Sigmoid colon (tissue), 7 donors: ENCODE results near the gene TPPP2. TPM values are rescaled to one million over a fixed set of nuclear protein-coding genes. Genes with fewer than 3 reads are reported as not detected.

Experiments
- DNase-seq: peaks from one replicate; pipeline ENCODE4 v3.0.0-alpha.2; 2019
- H3K27ac ChIP-seq, 4 donors: fragments of 200-600 bp; sonication (generic); one replicate each; pipeline ENCODE4 v1.5.1; 2016 to 2019; ENCODE audit warnings: mild to moderate bottlenecking in 1 of 4
- H3K27me3 ChIP-seq, 3 donors: fragments of 200-600 bp; sonication (generic); one replicate each; pipeline ENCODE4 v1.5.1; 2019; ENCODE audit warnings: mild to moderate bottlenecking in 1 of 3
- H3K36me3 ChIP-seq, 4 donors: fragments of 200-600 bp; sonication (generic); one replicate each; pipeline ENCODE4 v1.5.1; 2016 to 2019
- H3K4me1 ChIP-seq, 4 donors: fragments of 200-600 bp; sonication (generic); one replicate each; pipeline ENCODE4 v1.5.1; 2017 to 2019
- H3K4me3 ChIP-seq, 4 donors: fragments of 200-600 bp; sonication (generic); one replicate each; pipeline ENCODE4 v1.5.1; 2017 to 2019; ENCODE audit warnings: mild to moderate bottlenecking in 2 of 4, moderate library complexity in 1 of 4
- H3K9me3 ChIP-seq, 4 donors: fragments of 200-600 bp in 3 of 4; sonication (generic) in 3 of 4; one replicate each; pipeline versions ENCODE4 v1.5.1 to v1.6.1; 2013 to 2019
- CTCF ChIP-seq, 4 experiments: fragments of 450-650 bp in 3 of 4; fragments of 200-600 bp in 1 of 4; IDR thresholded peaks; one replicate each; pipeline ENCODE4 v1.5.1; 2016 to 2019; ENCODE audit warnings: antibody characterized with exemption in 4 of 4, mild to moderate bottlenecking in 3 of 4, moderate library complexity in 2 of 4
- EP300 ChIP-seq, 4 donors: sonication (generic); formaldehyde crosslinking; IDR thresholded peaks; one replicate each; pipeline ENCODE4 v1.6.1; 2017; ENCODE audit warnings: antibody characterized with exemption in 4 of 4
- POLR2A ChIP-seq, 2 donors: fragments of 450-650 bp; IDR thresholded peaks; one replicate each; pipeline ENCODE4 v1.6.1; 2016; ENCODE audit warnings: antibody characterized with exemption in 2 of 2, mild to moderate bottlenecking in 2 of 2, moderate library complexity in 2 of 2
- POLR2AphosphoS5 ChIP-seq, 4 donors: sonication (generic); formaldehyde crosslinking; IDR thresholded peaks; one replicate each; pipeline ENCODE4 v1.6.1; 2017; ENCODE audit warnings: antibody characterized with exemption in 4 of 4
- WGBS, 2 donors: extraction: QIAGEN DNeasy Blood & Tissue Kit; methylation state at CpG; one replicate each; pipeline ENCODE4 v1.1.7; 2013; 5-methylcytosine and 5-hydroxymethylcytosine counted together
- intact Hi-C: fragments of 100-400 bp; cut with DNase I; formaldehyde crosslinking; loops from one replicate; pipeline ENCODE4 v1.15.1; 2023
- polyA plus RNA-seq, 3 donors: library from polyadenylated mRNA; stranded (reverse); fragments of 200-250 nt; gene quantifications; one replicate each; pipeline ENCODE4 v1.2.3, GENCODE V29; 2013
- total RNA-seq, 4 donors: library from RNA; depleted of rRNA; stranded (reverse); fragments of >200 nt; gene quantifications; one replicate each; pipeline ENCODE4 v1.1.0, GENCODE V29; 2016
- donor health status: healthy with polysubstance abuse.
- donor health status: Bipolar disorder and iron deficiency.
- donor health status: healthy.

TPPP2 gene
- total and polyA plus RNA-seq, 7 donors: 0.36 TPM; not detected in 6

GRCh38 chr14:21081521-21082142 lies 51.6 kb downstream of the TPPP2 start:
- no peak overlapping the region for H3K4me3 ChIP-seq
- no peak for DNase-seq
- H3K27ac ChIP-seq: no peak overlapping the region
- peaks cover 0 to 18% (median 14%) of the 10 kb centered on the region in 4 donors for H3K4me1 ChIP-seq
- H3K9me3 ChIP-seq: no peaks in the 10 kb centered on the region
- H3K36me3 ChIP-seq: peaks cover 22 to 100% (median 55%) of the 10 kb centered on the region in 4 donors
- intact Hi-C loops: no loop called here
- no peaks in the 10 kb centered on the region for H3K27me3 ChIP-seq
- 90% methylated on average over 30 of the region's 30 CpGs for WGBS, 2 donors
- no peak for TF ChIP-seq POLR2A (IDR thresholded peaks at IDR 0.05)
- no peak for TF ChIP-seq CTCF (IDR thresholded peaks at IDR 0.05)
- no peak for TF ChIP-seq EP300 (IDR thresholded peaks at IDR 0.05)
- no peak for TF ChIP-seq POLR2AphosphoS5 (IDR thresholded peaks at IDR 0.05)

Other genes starting within 250 kb of the TPPP2 start
- gene RNASE6, start 248.9 kb upstream of the TPPP2 start, total RNA-seq: 10 to 100 TPM; 10.2 to 25.0 (median 19.2) TPM
- 10 to 100 TPM in 2 of 3 donors, 1 to 10 TPM in 1; 9.6 to 46.2 (median 45.9) TPM for gene RNASE6, start 248.9 kb upstream of the TPPP2 start, polyA plus RNA-seq
- 100 to 1,000 TPM; 148 to 581 (median 428) TPM for gene RNASE1, start 227.4 kb upstream of the TPPP2 start, total RNA-seq
- 100 to 1,000 TPM; 111 to 584 (median 192) TPM for gene RNASE1, start 227.4 kb upstream of the TPPP2 start, polyA plus RNA-seq
- gene RNASE3, start 138.8 kb upstream of the TPPP2 start, total RNA-seq: 1 to 10 TPM in 1 of 4 donors, not detected in 3; 2.6 TPM
- not detected for gene RNASE3, start 138.8 kb upstream of the TPPP2 start, polyA plus RNA-seq
- gene RNASE2, start 74.7 kb upstream of the TPPP2 start, total RNA-seq: 10 to 100 TPM in 1 of 4 donors, 1 to 10 TPM in 2, not detected in 1; 2.1 to 14.3 (median 2.9) TPM
- 1 to 10 TPM in 2 of 3 donors, not detected in 1; 3.1 to 3.2 TPM for gene RNASE2, start 74.7 kb upstream of the TPPP2 start, polyA plus RNA-seq
- gene METTL17, start 40.2 kb upstream of the TPPP2 start, total RNA-seq: 100 to 1,000 TPM in 1 of 4 donors, 10 to 100 TPM in 3; 72.9 to 103 (median 90.0) TPM
- gene METTL17, start 40.2 kb upstream of the TPPP2 start, polyA plus RNA-seq: 10 to 100 TPM; 24.0 to 76.4 (median 25.2) TPM
- gene SLC39A2, start 30.9 kb upstream of the TPPP2 start, total RNA-seq: not detected
- 1 to 10 TPM in 1 of 3 donors, not detected in 2; 1.2 TPM for gene SLC39A2, start 30.9 kb upstream of the TPPP2 start, polyA plus RNA-seq
- gene NDRG2, start 5.2 kb upstream of the TPPP2 start, total RNA-seq: 100 to 1,000 TPM; 184 to 276 (median 235) TPM
- 100 to 1,000 TPM; 114 to 199 (median 141) TPM for gene NDRG2, start 5.2 kb upstream of the TPPP2 start, polyA plus RNA-seq
- not detected for gene RNASE13, start 4.6 kb downstream of the TPPP2 start, total RNA-seq
- gene RNASE13, start 4.6 kb downstream of the TPPP2 start, polyA plus RNA-seq: not detected
- not detected for gene RNASE7, start 12.1 kb downstream of the TPPP2 start, total RNA-seq
- under 1 TPM in 1 of 3 donors, not detected in 2; 0.10 TPM for gene RNASE7, start 12.1 kb downstream of the TPPP2 start, polyA plus RNA-seq
- gene RNASE8, start 27.6 kb downstream of the TPPP2 start, total RNA-seq: not detected
- not detected for gene RNASE8, start 27.6 kb downstream of the TPPP2 start, polyA plus RNA-seq
- 10 to 100 TPM; 15.0 to 48.5 (median 17.4) TPM for gene ARHGEF40, start 40.1 kb downstream of the TPPP2 start, total RNA-seq
- 10 to 100 TPM; 12.5 to 26.5 (median 18.0) TPM for gene ARHGEF40, start 40.1 kb downstream of the TPPP2 start, polyA plus RNA-seq
- gene ZNF219, start 68.4 kb downstream of the TPPP2 start, total RNA-seq: 10 to 100 TPM; 38.2 to 89.7 (median 65.0) TPM
- 10 to 100 TPM; 27.6 to 52.9 (median 29.4) TPM for gene ZNF219, start 68.4 kb downstream of the TPPP2 start, polyA plus RNA-seq
- gene TMEM253, start 70.8 kb downstream of the TPPP2 start, total RNA-seq: 1 to 10 TPM in 1 of 4 donors, not detected in 3; 1.1 TPM
- 10 to 100 TPM; 14.1 to 28.4 (median 14.4) TPM for gene TMEM253, start 70.8 kb downstream of the TPPP2 start, polyA plus RNA-seq
- not detected for gene OR5AU1, start 125.8 kb downstream of the TPPP2 start, total RNA-seq
- gene OR5AU1, start 125.8 kb downstream of the TPPP2 start, polyA plus RNA-seq: not detected
- 100 to 1,000 TPM; 365 to 449 (median 404) TPM for gene HNRNPC, start 239.2 kb downstream of the TPPP2 start, total RNA-seq
- 100 to 1,000 TPM; 369 to 645 (median 419) TPM for gene HNRNPC, start 239.2 kb downstream of the TPPP2 start, polyA plus RNA-seq
- under 1 TPM in 1 of 4 donors, not detected in 3; 0.27 TPM for gene RPGRIP1, start 249.9 kb downstream of the TPPP2 start, total RNA-seq
- under 1 TPM; 0.25 to 0.60 (median 0.46) TPM for gene RPGRIP1, start 249.9 kb downstream of the TPPP2 start, polyA plus RNA-seq